ENCODE measurements around the gene CADM2.

Gene CADM2

DNA sequence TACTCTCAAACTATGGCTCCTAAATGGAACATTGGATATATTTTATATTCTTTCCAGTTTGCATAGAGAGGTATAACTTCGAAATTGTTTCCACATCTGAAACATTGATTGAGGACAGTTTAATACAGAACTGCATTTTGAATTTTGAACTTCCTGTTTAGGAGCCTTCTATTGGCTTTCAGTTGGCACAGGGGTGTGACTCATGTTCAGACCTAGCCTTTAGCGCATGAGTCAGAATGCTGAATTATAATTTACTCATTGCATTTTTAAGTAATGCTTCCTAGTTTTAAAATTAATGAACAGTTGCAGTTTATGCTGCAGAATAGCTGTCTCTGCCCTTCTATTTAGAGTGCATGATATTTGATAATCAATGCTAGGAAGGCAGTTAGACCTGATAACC is 751.7 kb downstream of the CADM2 start:
- no peak overlapping the region for H3K27ac ChIP-seq
- TF ChIP-seq, protein P1, sequence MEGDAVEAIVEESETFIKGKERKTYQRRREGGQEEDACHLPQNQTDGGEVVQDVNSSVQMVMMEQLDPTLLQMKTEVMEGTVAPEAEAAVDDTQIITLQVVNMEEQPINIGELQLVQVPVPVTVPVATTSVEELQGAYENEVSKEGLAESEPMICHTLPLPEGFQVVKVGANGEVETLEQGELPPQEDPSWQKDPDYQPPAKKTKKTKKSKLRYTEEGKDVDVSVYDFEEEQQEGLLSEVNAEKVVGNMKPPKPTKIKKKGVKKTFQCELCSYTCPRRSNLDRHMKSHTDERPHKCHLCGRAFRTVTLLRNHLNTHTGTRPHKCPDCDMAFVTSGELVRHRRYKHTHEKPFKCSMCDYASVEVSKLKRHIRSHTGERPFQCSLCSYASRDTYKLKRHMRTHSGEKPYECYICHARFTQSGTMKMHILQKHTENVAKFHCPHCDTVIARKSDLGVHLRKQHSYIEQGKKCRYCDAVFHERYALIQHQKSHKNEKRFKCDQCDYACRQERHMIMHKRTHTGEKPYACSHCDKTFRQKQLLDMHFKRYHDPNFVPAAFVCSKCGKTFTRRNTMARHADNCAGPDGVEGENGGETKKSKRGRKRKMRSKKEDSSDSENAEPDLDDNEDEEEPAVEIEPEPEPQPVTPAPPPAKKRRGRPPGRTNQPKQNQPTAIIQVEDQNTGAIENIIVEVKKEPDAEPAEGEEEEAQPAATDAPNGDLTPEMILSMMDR (conservative IDR thresholded peaks at IDR 0.05) = no peak
- no peak for TF ChIP-seq ZFX (IDR thresholded peaks at IDR 0.05)

DNA sequence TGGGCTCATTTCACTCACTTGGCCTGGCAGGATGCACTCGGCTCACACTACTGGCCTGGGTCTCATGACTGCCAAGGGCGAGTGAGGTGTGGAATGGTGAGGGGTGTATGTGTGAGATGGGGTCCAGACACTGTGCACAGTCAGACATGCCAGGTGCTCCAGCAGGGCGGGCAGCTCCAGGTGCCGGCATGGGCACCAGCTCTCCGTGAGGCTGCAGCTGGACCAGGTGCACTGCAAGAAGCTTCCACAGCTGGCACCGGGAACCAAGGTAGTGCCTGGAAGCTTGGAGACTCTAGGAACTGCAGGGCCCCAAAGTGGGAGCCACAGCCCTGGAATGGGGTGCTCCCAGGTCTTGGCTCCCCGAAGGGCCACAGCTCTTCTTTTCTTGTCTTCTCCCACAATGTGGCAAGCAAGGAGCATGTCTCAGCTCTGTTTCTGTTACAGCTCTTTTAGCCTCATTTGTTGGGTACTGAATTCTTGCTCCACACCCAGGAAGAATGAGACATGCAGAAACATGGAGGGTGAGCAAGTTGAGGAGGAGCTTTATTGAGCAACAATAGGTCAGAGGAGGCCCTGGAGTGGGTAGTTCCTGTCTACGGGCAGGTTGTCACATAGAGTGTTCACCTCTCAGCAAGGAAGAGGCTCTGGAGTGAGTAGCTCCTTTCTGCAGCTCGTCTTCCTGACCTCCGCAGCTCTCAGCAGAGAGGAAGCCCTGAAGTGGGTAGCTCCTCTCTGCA is 762.8 kb downstream of the CADM2 start:
- H3K27ac ChIP-seq = no peak overlapping the region
- TF ChIP-seq ZFX (IDR thresholded peaks at IDR 0.05) = no peak
- TF ChIP-seq, protein P1 (conservative IDR thresholded peaks at IDR 0.05) = no peak

DNA sequence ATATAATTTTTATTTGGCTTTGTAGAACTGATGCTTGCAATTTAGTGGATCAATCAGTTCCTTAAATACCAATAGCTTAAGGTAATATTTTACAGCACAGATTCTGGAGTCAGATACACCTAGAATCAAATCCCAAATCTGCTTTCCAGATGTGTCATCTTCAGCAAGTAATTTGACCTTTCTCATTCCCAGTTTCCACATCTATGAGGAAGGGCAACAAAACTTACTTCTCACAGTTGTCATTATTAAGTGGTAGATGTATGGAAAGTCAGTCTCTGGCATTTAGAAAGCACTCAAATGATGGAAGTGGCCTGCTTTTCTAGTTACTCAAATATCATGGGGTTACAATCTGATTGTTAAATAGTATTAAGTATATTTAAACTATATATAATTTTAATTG is 767.0 kb downstream of the CADM2 start:
- no peak for TF ChIP-seq ZFX (IDR thresholded peaks at IDR 0.05)
- TF ChIP-seq, protein P1 (conservative IDR thresholded peaks at IDR 0.05) = no peak
- no peak overlapping the region for H3K27ac ChIP-seq

DNA sequence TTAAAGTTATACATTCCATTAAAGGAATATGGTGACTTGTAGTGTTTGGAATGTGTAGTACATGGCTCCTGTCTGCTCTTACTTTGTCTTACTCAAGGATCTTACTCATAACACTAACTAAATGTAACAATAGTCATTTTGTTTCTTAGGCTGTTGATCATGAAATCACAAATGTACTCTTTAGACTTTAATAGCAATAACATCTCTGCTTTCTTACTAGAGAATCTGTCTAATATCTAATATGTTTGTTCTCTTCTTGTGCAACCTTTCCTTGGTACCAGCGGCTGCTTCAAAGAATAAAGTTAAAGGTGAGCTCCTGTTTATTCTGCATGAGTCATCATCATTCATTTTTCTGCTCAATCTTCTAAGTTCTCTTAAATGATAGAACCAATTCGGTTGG is 767.5 kb downstream of the CADM2 start:
- TF ChIP-seq, protein P1 (conservative IDR thresholded peaks at IDR 0.05) = no peak
- TF ChIP-seq ZFX (IDR thresholded peaks at IDR 0.05) = no peak
- H3K27ac ChIP-seq = no peak overlapping the region

DNA sequence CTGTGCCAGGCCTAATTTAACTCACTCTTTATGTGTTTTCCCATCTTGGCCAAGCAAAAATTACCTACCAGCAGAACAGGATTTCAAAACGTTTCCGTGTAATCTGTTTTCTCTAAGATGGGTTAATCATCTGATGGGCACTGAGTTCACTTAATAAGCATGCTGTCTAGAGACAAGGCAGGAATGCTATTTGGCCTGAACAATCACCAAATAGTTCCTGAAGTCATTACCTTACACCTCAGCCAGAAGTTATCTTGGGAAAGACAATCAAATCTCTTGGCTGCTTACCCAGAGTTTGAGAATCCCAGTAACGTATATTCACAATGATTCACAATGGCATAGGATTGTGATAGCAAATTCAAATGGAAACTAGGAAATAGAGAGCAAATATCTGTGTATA is 779.1 kb downstream of the CADM2 start:
- H3K27ac ChIP-seq = no peak overlapping the region

DNA sequence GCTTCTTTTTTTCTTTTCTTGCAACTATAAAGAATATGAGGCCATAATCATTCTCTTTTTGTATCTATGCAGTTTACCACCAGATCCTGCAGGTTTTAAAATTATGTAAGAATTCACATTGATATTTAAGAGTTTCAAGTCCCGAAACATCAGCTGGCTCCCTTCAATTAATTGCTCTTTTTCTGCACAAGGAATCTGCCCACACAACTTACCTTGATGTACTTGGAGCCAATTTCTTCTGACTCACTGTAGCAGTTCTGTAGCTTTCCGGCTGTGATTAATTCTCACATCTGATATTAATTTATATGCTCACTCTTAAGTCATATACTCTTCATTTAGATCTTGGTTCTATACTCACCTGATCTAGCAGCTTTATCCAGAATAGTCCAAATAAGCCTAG is 781.8 kb downstream of the CADM2 start:
- no peak overlapping the region for H3K27ac ChIP-seq
- TF ChIP-seq ZFX (IDR thresholded peaks at IDR 0.05) = no peak
- TF ChIP-seq, protein P1 (conservative IDR thresholded peaks at IDR 0.05) = no peak

More for the DNA sequence above, 779.1 kb downstream of the CADM2 start:
- TF ChIP-seq, protein P1 (conservative IDR thresholded peaks at IDR 0.05) = no peak
- TF ChIP-seq ZFX (IDR thresholded peaks at IDR 0.05) = no peak

DNA sequence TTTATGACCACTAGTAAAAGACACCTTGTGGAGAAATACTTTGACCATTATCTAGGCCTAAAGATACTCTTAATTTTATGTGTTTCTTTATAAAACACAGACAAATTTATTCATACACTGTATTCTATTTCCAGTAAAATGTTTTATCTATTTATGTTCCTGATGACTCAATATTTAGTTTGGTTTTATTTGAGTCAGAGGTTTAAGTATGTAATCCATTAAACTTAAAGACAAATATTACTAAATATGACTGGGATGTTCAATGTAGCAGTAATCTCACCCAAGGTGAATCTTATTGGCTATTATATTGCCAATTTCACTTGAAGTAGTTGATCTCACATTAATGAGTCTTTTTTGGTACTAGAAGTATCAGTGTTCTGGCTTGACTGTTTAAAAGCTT is 799.7 kb downstream of the CADM2 start:
- TF ChIP-seq, protein P1 (conservative IDR thresholded peaks at IDR 0.05) = no peak
- TF ChIP-seq ZFX (IDR thresholded peaks at IDR 0.05) = no peak
- H3K27ac ChIP-seq = no peak overlapping the region
